Hepatocyte (in vitro differentiated cells): Measurements from ENCODE around the gene GPC3. TPM values are rescaled to one million over a fixed set of nuclear protein-coding genes. Genes with fewer than 3 reads are reported as not detected.

Source experiments
- DNase-seq: peaks from one replicate; pipeline ENCODE4 v3.0.0-alpha.2; 2016; ENCODE audit warnings: low spot score
- H2AFZ ChIP-seq: fragments of 200-600 bp; sonication (generic); 2 replicates; pipeline ENCODE4 v1.6.0; 2016; ENCODE audit warnings: antibody characterized with exemption, mild to moderate bottlenecking
- H3K27ac ChIP-seq: fragments of 200-600 bp; sonication (generic); 2 replicates; pipeline ENCODE4 v1.5.1; 2016; ENCODE audit warnings: mild to moderate bottlenecking
- H3K27me3 ChIP-seq: fragments of 200-600 bp; sonication (generic); 2 replicates; pipeline ENCODE4 v1.6.1; 2016
- H3K36me3 ChIP-seq: fragments of 200-600 bp; sonication (generic); replicated peaks from 2 replicates; pipeline ENCODE4 v1.5.1; 2016; ENCODE audit warnings: low read depth; ENCODE audit not compliant: insufficient read depth
- H3K4me1 ChIP-seq: fragments of 200-600 bp; sonication (generic); 2 replicates; pipeline ENCODE4 v1.5.1; 2016; ENCODE audit warnings: mild to moderate bottlenecking, moderate library complexity; ENCODE audit not compliant: insufficient read depth
- H3K4me2 ChIP-seq: fragments of 200-600 bp; sonication (generic); 2 replicates; pipeline ENCODE4 v1.6.0; 2016
- H3K4me3 ChIP-seq: fragments of 200-600 bp; sonication (generic); 2 replicates; pipeline ENCODE4 v1.5.1; 2016; ENCODE audit warnings: mild to moderate bottlenecking
- H3K79me2 ChIP-seq: fragments of 200-600 bp; sonication (generic); 2 replicates; pipeline ENCODE4 v1.6.0; 2017; ENCODE audit warnings: mild to moderate bottlenecking
- H3K9me2 ChIP-seq: fragments of 200-600 bp; sonication (generic); replicated peaks from 2 replicates; pipeline ENCODE4 v1.6.0; 2017; ENCODE audit warnings: mild to moderate bottlenecking; ENCODE audit not compliant: insufficient read depth
- H3K9me3 ChIP-seq: fragments of 200-600 bp; sonication (generic); 2 replicates; pipeline ENCODE4 v1.5.1; 2016; ENCODE audit warnings: low read depth, mild to moderate bottlenecking
- H4K20me1 ChIP-seq: fragments of 200-600 bp; sonication (generic); 2 replicates; pipeline ENCODE4 v1.6.0; 2016; ENCODE audit warnings: mild to moderate bottlenecking; ENCODE audit not compliant: insufficient read depth, poor library complexity, severe bottlenecking
- CTCF ChIP-seq: fragments of 200-600 bp; sonication (generic); IDR thresholded peaks from 2 replicates; pipeline ENCODE4 v1.5.1; 2016; ENCODE audit warnings: antibody characterized with exemption, mild to moderate bottlenecking; ENCODE audit not compliant: poor library complexity
- EZH2 ChIP-seq: fragments of 200-600 bp; sonication (generic); IDR thresholded peaks from 2 replicates; pipeline ENCODE4 v1.6.1; 2016; ENCODE audit warnings: antibody characterized with exemption, mild to moderate bottlenecking, borderline replicate concordance
- EZH2phosphoT487 ChIP-seq: fragments of 200-600 bp; sonication (generic); IDR thresholded peaks from one replicate; pipeline ENCODE4 v1.6.1; 2018; ENCODE audit warnings: antibody characterized with exemption, mild to moderate bottlenecking, low read depth, moderate library complexity; ENCODE audit not compliant: unreplicated experiment, severe bottlenecking
- WGBS: methylation state at CpG from one replicate; pipeline ENCODE4 v1.1.6; 2016; ENCODE audit warnings: low lambda C conversion rate; ENCODE audit errors: missing lambda C conversion rate; 5-methylcytosine and 5-hydroxymethylcytosine counted together
- polyA plus RNA-seq: library from polyadenylated mRNA; unstranded; fragments of >200 nt; fragmentation: Nextera tagmentation; extraction: Ambion mirVana; gene quantifications from 2 replicates; pipeline ENCODE4 v1.2.1, GENCODE V29; 2016
- total RNA-seq: library from RNA; depleted of rRNA; stranded (reverse); fragments of >200 nt; gene quantifications from 2 replicates; pipeline ENCODE4 v1.2.3, GENCODE V29; 2014

GPC3 gene
- total and polyA plus RNA-seq, 2 experiments from 2014 or later = 789 to 860 TPM

DNA sequence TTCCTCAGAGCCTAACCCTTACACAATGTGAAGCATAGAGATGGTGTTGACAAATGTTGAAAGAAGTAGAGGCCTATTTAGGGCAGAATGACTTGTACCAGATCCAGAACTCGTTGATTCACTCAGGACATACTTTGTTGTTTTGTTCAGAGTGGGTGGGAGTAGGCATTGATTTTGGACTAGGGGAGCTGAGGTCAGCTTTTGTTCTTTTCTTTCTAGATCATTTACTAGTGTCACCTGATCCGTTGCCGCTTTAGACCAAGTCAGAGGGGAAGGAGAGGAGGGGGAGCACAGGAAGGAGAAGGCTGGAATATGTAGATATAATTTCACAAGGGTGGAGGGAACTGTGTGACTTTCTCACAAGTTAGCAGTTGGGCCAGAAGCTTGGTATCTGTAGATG lies 287.7 kb downstream of the GPC3 start:
- H3K4me3 ChIP-seq = no peak overlapping the region
- no peaks in the 10 kb centered on the region for H4K20me1 ChIP-seq
- H3K27ac ChIP-seq = no peak overlapping the region
- no peak overlapping the region for H2AFZ ChIP-seq
- 55% methylated on average over 3 of the region's 3 CpGs for WGBS
- no peak overlapping the region for H3K4me2 ChIP-seq
- TF ChIP-seq EZH2phosphoT487 = no peak
- no peak for TF ChIP-seq EZH2
- no peak for TF ChIP-seq CTCF
- no peaks in the 10 kb centered on the region for H3K9me3 ChIP-seq
- no peaks in the 10 kb centered on the region for H3K36me3 ChIP-seq
- DNase-seq = no peak
- no peaks in the 10 kb centered on the region for H3K9me2 ChIP-seq
- no peaks in the 10 kb centered on the region for H3K4me1 ChIP-seq
- no peaks in the 10 kb centered on the region for H3K79me2 ChIP-seq
- no peaks in the 10 kb centered on the region for H3K27me3 ChIP-seq

GRCh38 chrX:133689997-133690599 lies 295.3 kb downstream of the GPC3 start:
- no peak overlapping the region for H3K4me3 ChIP-seq
- no peak overlapping the region for H3K27ac ChIP-seq
- no peak overlapping the region for H2AFZ ChIP-seq
- H3K9me3 ChIP-seq = no peaks in the 10 kb centered on the region
- H3K4me1 ChIP-seq = no peaks in the 10 kb centered on the region
- no peaks in the 10 kb centered on the region for H3K79me2 ChIP-seq
- 81% methylated on average over 1 of the region's 1 CpG for WGBS
- no peaks in the 10 kb centered on the region for H3K36me3 ChIP-seq
- no peaks in the 10 kb centered on the region for H3K27me3 ChIP-seq
- no peak for DNase-seq
- no peaks in the 10 kb centered on the region for H3K9me2 ChIP-seq
- no peak for TF ChIP-seq EZH2phosphoT487
- TF ChIP-seq CTCF = no peak
- no peak for TF ChIP-seq EZH2
- no peak overlapping the region for H3K4me2 ChIP-seq
- H4K20me1 ChIP-seq = no peaks in the 10 kb centered on the region

GRCh38 chrX:133685822-133686221 lies 299.6 kb downstream of the GPC3 start:
- no peak overlapping the region for H2AFZ ChIP-seq
- TF ChIP-seq EZH2phosphoT487 (no peak), CTCF (no peak), EZH2 (no peak)
- DNase-seq = no peak
- no peaks in the 10 kb centered on the region for H3K27me3 ChIP-seq
- H4K20me1 ChIP-seq = no peaks in the 10 kb centered on the region
- H3K4me3 ChIP-seq = no peak overlapping the region
- H3K4me2 ChIP-seq = no peak overlapping the region
- 29% methylated on average over 3 of the region's 3 CpGs for WGBS
- no peaks in the 10 kb centered on the region for H3K4me1 ChIP-seq
- no peaks in the 10 kb centered on the region for H3K36me3 ChIP-seq
- H3K9me3 ChIP-seq = no peaks in the 10 kb centered on the region
- no peaks in the 10 kb centered on the region for H3K79me2 ChIP-seq
- no peak overlapping the region for H3K27ac ChIP-seq
- H3K9me2 ChIP-seq = no peaks in the 10 kb centered on the region
